GM18870 (cell line): ENCODE data around the gene SLCO4A1.

Source experiments
- ATAC-seq: cut with Tn5 transposase; IDR thresholded peaks from one replicate; pipeline ENCODE4 v1.9.1; 2021; ENCODE audit warnings: moderate library complexity; ENCODE audit not compliant: unreplicated experiment

The SLCO4A1 gene

GRCh38 chr20:62642051-62642665 lies at the start of gene SLCO4A1:
Gene SLCO4A1 (plus strand): TSS chr20:62642503. CDS start chr20:62656455, 13,952 bp downstream.
- no peak for ATAC-seq

- no peak for ATAC-seq
Observed at GRCh38 chr20:62592506-62593177, 49.7 kb upstream of the SLCO4A1 start.

- no peak for ATAC-seq
Observed at GRCh38 chr20:62593616-62594015, 48.7 kb upstream of the SLCO4A1 start.

- ATAC-seq, result no peak
Observed at GRCh38 chr20:62595069-62595468, 47.2 kb upstream of the SLCO4A1 start.

GRCh38 chr20:62595491-62595890 lies 46.8 kb upstream of the SLCO4A1 start:
- ATAC-seq, result no peak

GRCh38 chr20:62596486-62596885 lies 45.8 kb upstream of the SLCO4A1 start:
- no peak for ATAC-seq

GRCh38 chr20:62596921-62597320 lies 45.4 kb upstream of the SLCO4A1 start:
- ATAC-seq, result no peak

- no peak for ATAC-seq
Observed at GRCh38 chr20:62597416-62598115, 44.7 kb upstream of the SLCO4A1 start.

- ATAC-seq, result no peak
Observed at GRCh38 chr20:62598761-62599194, 43.5 kb upstream of the SLCO4A1 start.

GRCh38 chr20:62599216-62600110 lies 42.8 kb upstream of the SLCO4A1 start:
- no peak for ATAC-seq

GRCh38 chr20:62601172-62601571 lies 41.1 kb upstream of the SLCO4A1 start:
- ATAC-seq, result no peak

GRCh38 chr20:62601714-62602113 lies 40.6 kb upstream of the SLCO4A1 start:
- ATAC-seq, result no peak

- ATAC-seq, result no peak
Observed at GRCh38 chr20:62602550-62602949, 39.8 kb upstream of the SLCO4A1 start.

GRCh38 chr20:62603021-62603906 lies 39.0 kb upstream of the SLCO4A1 start:
- ATAC-seq, result no peak

GRCh38 chr20:62603907-62604785 lies 38.2 kb upstream of the SLCO4A1 start:
- ATAC-seq, result no peak

GRCh38 chr20:62604796-62605195 lies 37.5 kb upstream of the SLCO4A1 start:
- ATAC-seq, result no peak

GRCh38 chr20:62605236-62605943 lies 36.9 kb upstream of the SLCO4A1 start:
- no peak for ATAC-seq

- no peak for ATAC-seq
Observed at GRCh38 chr20:62606016-62606415, 36.3 kb upstream of the SLCO4A1 start.
